ENCODE data around the gene NPHP4. TPM values are rescaled to one million over a fixed set of nuclear protein-coding genes. Genes with fewer than 3 reads are reported as not detected.
"Not testable (repeated sequence)": the region's sequence is repeated elsewhere in the genome, so short reads cannot be mapped to it uniquely, and the experiment has no call there.

Gene NPHP4
- total RNA-seq, 4 donors from 2014 or later = 11.2 to 24.5 (median 18.2) TPM

DNA sequence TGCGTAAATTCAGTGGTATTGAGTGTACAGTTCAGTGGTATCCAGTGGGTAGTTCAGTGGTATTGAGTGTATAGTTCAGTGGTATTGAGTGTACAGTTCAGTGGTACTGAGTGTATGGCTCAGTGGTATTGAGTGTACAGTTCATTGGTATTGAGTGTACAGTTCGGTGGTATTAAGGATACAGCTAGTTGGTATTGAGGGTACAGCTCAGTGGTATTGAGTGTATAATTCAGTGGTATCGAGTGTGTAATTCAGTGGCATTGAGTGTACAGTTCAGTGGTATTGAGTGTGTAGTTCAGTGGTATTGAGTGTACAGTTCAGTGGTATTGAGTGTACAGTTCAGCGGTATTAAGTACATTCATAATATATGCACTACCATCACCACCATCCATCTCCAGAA, 30.0 kb upstream of the NPHP4 start:
- intact Hi-C loops (cut with DNase I; ENCODE audit: low total_unique reads) = no loop called here
- WGBS, 2 donors = 89 to 95% methylated on average over 4 of the region's 4 CpGs

DNA sequence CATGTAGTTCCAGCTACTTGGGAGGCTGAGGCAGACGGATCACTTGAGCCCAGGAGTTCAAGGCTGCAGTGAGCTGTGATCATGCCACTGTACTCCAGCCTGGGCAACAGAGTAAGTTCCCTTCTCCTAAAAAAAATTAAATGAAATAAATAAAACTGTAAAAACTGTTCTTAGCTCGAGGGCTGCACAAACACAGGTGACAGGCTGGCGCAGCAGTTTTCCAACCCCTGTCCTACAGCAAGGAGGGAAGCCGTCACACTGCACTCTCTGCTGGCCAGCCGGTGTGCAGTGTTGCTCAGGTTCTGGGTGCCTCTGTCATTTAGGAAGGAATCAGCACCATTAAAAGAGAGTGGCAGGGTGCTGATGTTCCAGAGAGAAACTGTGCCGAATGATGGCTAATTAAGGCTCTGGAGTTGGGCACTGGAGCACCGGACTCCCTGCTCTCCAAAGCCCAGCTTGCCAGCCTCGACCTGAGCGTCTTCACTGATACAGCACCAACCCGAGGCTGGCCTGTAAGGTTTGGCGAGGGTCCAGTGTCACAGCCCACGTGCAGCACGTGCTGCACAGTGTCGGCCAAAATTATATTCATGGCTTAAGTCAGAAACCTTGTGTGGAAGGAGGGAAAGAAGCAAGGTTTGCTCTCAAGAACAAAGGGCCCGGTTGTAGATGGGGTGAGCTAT, 27.1 kb upstream of the NPHP4 start:
- no peak for DNase-seq (ENCODE audit: low spot score in 2 of 2)
- 60 to 73% methylated on average over 15 of the region's 15 CpGs for WGBS, 2 donors
- intact Hi-C loops (cut with DNase I; ENCODE audit: low total_unique reads) = no loop called here
- H3K4me3 ChIP-seq (ENCODE audit: low read depth, poor library complexity, severe bottlenecking) = no peak overlapping the region
- no peak for TF ChIP-seq POLR2A (IDR thresholded peaks at IDR 0.05)
- TF ChIP-seq, protein P1, sequence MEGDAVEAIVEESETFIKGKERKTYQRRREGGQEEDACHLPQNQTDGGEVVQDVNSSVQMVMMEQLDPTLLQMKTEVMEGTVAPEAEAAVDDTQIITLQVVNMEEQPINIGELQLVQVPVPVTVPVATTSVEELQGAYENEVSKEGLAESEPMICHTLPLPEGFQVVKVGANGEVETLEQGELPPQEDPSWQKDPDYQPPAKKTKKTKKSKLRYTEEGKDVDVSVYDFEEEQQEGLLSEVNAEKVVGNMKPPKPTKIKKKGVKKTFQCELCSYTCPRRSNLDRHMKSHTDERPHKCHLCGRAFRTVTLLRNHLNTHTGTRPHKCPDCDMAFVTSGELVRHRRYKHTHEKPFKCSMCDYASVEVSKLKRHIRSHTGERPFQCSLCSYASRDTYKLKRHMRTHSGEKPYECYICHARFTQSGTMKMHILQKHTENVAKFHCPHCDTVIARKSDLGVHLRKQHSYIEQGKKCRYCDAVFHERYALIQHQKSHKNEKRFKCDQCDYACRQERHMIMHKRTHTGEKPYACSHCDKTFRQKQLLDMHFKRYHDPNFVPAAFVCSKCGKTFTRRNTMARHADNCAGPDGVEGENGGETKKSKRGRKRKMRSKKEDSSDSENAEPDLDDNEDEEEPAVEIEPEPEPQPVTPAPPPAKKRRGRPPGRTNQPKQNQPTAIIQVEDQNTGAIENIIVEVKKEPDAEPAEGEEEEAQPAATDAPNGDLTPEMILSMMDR (IDR thresholded peaks at IDR 0.05) = no peak

More for the DNA sequence above, 30.0 kb upstream of the NPHP4 start:
- no peak for DNase-seq (ENCODE audit: low spot score in 2 of 2)
- no peak for TF ChIP-seq POLR2A (IDR thresholded peaks at IDR 0.05)
- TF ChIP-seq, protein P1 (IDR thresholded peaks at IDR 0.05) = no peak
- H3K4me3 ChIP-seq (ENCODE audit: low read depth, poor library complexity, severe bottlenecking) = no peak overlapping the region

DNA sequence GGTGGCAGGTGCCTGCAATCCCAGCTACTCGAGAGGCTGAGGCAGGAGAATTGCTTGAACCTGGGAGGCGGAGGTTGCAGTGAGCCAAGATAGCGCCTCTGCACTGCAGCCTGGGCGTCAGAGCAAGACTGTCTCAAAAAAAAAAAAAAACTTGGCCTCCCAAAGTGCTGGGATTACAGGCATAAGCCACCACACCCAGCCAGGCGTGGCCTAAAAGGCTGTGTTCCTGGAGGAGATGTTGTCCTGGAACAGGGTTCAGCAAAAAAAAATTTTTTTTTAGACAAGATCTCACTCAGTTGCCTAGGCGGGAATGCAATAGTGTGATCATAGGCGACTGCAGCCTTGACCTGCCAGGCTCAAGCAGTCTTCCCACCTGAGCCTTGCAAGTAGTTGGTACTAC, 25.4 kb upstream of the NPHP4 start:
- 38 to 52% methylated on average over 7 of the region's 7 CpGs for WGBS, 2 donors
- H3K4me3 ChIP-seq (ENCODE audit: low read depth, poor library complexity, severe bottlenecking); DNase-seq (ENCODE audit: low spot score in 2 of 2); intact Hi-C loops (cut with DNase I; ENCODE audit: low total_unique reads): not testable (repeated sequence)

DNA sequence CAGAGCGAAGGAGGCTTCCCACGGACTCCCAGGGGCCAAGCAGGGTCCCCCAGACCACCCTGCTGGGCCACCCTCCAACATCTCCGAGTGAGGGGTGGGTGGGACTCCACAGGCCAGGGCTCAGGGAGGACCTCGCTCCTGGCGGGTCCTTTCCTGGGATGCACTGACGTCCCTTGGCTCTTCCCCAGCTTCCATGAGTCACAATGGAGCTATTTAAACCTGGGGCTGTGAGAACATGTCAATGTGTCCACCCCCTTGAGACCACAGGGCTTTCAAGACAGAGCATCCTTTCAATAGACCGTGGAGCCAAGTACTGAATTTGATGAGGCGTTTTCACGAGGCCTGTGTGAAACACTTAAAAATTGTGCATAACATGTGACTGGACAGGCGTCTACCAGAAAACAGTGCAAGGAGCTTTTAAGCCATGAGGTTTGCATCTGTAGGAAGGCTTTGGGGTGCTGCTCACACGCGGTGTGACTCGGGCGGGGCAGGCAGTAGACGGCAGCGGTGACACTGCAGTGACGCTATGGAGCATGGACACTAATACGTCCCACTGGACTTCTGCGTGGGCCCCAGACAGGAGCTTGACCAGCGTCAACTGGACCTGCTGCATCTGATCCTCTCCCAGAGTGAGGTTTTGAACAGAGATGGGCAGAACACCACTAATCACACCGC, 24.1 kb upstream of the NPHP4 start:
- 63 to 69% methylated on average over 21 of the region's 21 CpGs for WGBS, 2 donors
- intact Hi-C loops (cut with DNase I; ENCODE audit: low total_unique reads) = no loop called here
- TF ChIP-seq POLR2A (IDR thresholded peaks at IDR 0.05) = no peak
- TF ChIP-seq, protein P1 (IDR thresholded peaks at IDR 0.05) = no peak
- peak in 1 of 2 donors; percentile 27 for DNase-seq (ENCODE audit: low spot score in 2 of 2)
- no peak overlapping the region for H3K4me3 ChIP-seq (ENCODE audit: low read depth, poor library complexity, severe bottlenecking)

DNA sequence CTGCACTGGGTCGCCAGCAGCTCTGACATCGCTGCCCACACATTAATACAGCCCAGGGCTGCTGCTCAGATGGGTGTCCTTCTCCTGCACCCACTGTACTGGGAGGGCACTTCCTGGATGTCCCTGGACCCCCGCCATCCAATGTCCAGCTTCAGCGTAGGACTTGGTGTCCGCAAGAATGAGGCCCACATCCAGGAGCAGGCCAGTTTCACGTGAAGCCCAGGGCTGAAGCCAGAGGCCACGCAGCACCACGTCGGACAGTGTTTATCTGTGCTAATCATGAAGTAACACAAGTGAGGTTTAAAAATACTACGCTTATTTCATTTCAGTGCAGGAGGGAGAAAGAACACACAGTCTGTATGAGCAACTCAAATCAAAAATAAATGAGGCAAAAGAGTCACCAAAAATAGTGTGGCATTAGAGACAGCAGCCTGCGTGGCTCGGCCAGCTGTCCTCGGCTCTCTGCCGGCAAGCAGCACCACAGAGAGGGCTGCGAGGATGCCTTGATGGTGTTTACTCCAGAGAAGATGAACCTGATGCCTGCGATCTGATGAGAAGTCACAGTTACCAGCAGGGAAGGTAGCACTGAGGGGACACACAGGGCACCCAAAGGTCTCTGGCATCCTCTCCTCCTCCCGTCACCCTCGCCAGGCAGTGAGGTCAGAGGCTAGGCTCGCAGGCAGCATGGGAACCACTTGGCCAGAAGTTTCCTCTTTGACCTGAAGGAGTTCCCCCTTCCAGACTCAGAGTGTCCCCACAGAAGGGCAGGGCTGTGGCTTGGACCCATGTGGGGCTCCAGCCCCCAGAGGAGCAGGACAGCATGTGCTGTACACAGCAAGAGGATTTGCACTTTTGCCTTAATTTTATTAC, 22.1 kb upstream of the NPHP4 start:
- WGBS, 2 donors = 72 to 87% methylated on average over 19 of the region's 19 CpGs
- TF ChIP-seq, protein P1 (IDR thresholded peaks at IDR 0.05) = no peak
- TF ChIP-seq POLR2A (IDR thresholded peaks at IDR 0.05) = no peak
- intact Hi-C loops (cut with DNase I; ENCODE audit: low total_unique reads) = no loop called here
- no peak for DNase-seq (ENCODE audit: low spot score in 2 of 2)
- H3K4me3 ChIP-seq (ENCODE audit: low read depth, poor library complexity, severe bottlenecking) = no peak overlapping the region

DNA sequence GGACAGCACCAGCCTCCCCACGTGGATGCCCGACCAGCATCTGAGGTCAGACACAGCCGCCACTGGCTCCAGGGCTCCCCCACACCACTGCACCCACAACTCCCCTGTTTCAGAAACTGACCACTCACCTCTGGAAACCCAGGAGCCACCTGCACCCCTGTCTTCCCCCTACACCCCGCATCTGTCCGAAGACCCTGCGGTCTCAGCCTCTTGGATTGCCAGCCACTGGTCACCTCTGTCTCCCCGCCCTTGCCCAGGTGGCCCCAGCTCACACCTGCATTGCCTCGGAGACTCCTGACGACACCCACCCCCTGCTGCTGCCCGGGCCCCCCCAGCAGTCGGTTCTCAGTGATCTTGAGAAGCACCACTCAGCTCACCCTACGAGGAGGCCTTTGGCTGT, 21.3 kb upstream of the NPHP4 start:
- 90 to 92% methylated on average over 12 of the region's 12 CpGs for WGBS, 2 donors
- intact Hi-C loops (cut with DNase I; ENCODE audit: low total_unique reads) = no loop called here
- no peak for DNase-seq (ENCODE audit: low spot score in 2 of 2)
- TF ChIP-seq, protein P1 (IDR thresholded peaks at IDR 0.05) = no peak
- no peak for TF ChIP-seq POLR2A (IDR thresholded peaks at IDR 0.05)
- no peak overlapping the region for H3K4me3 ChIP-seq (ENCODE audit: low read depth, poor library complexity, severe bottlenecking)

Data from lower leg skin (tissue), 4 donors.